BJ (cell line): Measurements from ENCODE around the gene KLHL35. TPM values are rescaled to one million over a fixed set of nuclear protein-coding genes. Genes with fewer than 3 reads are reported as not detected.

Source experiments
- CTCF ChIA-PET: fragments of 350-600 bp; formaldehyde crosslinking; extraction: SDS; loops from one replicate; lab custom pipeline; 2021; ENCODE audit warnings: antibody characterized with exemption, inconsistent platforms; lab: Yijun Ruan, JAX
- POLR2A ChIA-PET: fragments of 300-600 bp; sonication (Branson Sonifier 250); formaldehyde crosslinking; extraction: SDS; loops from one replicate; lab custom pipeline; 2021; ENCODE audit warnings: antibody characterized with exemption; lab: Charles Lee
- DNase-seq: peaks from one replicate; pipeline ENCODE4 v3.0.0-alpha.2; 2011; ENCODE audit warnings: low read depth
- H3K27me3 ChIP-seq: 2 replicates; pipeline ENCODE4 v1.6.0; 2011; ENCODE audit warnings: low read length; ENCODE audit not compliant: control insufficient read depth, insufficient read depth
- H3K36me3 ChIP-seq: 2 replicates; pipeline ENCODE4 v1.5.1; 2011; ENCODE audit warnings: low read length; ENCODE audit not compliant: control insufficient read depth, insufficient read depth
- H3K4me3 ChIP-seq: 2 replicates; pipeline ENCODE4 v1.5.1; 2011; ENCODE audit warnings: low read depth, mild to moderate bottlenecking, control low read depth, low read length
- polyA plus RNA-seq: library from polyadenylated mRNA; depleted of rRNA; stranded (reverse); fragments of >200 nt; gene quantifications from 2 replicates; pipeline ENCODE4 v1.2.3, GENCODE V29; 2011
- TF ChIP-seq, protein P1 (sequence below): IDR thresholded peaks from 2 replicates; pipeline ENCODE4 v1.5.1; 2011; ENCODE audit warnings: low read depth, mild to moderate bottlenecking, control low read depth, inconsistent platforms, low read length, moderate library complexity; ENCODE audit not compliant: insufficient read depth

The KLHL35 gene
- polyA plus RNA-seq, 1 experiment, result 3.1 TPM

DNA sequence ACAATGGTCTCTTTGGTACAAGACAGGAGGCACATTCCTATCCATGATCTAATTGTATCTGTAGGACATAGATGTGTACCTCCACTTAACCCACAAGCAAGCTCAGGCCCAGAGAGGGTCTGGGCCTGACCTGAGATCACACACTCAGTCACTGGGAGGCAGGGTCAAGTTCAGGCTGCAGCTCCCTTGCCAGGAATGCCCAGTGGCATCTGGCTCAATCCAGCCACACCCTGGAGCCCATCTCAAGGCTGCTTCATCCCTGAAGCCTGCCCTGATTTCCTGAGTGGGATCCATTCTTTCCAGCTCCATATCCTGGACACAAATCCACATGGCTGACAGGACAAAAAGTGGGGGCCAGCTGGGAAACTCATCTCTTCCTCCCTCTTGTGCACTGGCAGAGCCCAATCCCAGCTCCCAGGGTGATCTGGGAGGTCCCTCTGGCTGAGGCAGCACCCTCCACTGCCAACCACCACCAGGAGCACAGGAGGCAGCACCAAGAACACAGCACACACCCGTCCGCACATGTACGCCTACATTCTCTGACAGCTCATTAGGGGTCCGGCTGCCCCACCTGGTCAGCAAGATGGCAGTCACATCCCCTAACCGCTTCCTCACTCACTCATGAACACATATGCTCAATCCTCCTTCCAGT lies 39.2 kb upstream of the KLHL35 start:
- no peaks in the 10 kb centered on the region for H3K27me3 ChIP-seq
- ChIA-PET POLR2A (no interaction called here), CTCF (no interaction called here)
- H3K4me3 ChIP-seq, result no peak overlapping the region
- H3K36me3 ChIP-seq, result no peaks in the 10 kb centered on the region; the same call in 1 of the 2 replicates
- TF ChIP-seq, protein P1, sequence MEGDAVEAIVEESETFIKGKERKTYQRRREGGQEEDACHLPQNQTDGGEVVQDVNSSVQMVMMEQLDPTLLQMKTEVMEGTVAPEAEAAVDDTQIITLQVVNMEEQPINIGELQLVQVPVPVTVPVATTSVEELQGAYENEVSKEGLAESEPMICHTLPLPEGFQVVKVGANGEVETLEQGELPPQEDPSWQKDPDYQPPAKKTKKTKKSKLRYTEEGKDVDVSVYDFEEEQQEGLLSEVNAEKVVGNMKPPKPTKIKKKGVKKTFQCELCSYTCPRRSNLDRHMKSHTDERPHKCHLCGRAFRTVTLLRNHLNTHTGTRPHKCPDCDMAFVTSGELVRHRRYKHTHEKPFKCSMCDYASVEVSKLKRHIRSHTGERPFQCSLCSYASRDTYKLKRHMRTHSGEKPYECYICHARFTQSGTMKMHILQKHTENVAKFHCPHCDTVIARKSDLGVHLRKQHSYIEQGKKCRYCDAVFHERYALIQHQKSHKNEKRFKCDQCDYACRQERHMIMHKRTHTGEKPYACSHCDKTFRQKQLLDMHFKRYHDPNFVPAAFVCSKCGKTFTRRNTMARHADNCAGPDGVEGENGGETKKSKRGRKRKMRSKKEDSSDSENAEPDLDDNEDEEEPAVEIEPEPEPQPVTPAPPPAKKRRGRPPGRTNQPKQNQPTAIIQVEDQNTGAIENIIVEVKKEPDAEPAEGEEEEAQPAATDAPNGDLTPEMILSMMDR, result no peak
- DNase-seq, result no peak

DNA sequence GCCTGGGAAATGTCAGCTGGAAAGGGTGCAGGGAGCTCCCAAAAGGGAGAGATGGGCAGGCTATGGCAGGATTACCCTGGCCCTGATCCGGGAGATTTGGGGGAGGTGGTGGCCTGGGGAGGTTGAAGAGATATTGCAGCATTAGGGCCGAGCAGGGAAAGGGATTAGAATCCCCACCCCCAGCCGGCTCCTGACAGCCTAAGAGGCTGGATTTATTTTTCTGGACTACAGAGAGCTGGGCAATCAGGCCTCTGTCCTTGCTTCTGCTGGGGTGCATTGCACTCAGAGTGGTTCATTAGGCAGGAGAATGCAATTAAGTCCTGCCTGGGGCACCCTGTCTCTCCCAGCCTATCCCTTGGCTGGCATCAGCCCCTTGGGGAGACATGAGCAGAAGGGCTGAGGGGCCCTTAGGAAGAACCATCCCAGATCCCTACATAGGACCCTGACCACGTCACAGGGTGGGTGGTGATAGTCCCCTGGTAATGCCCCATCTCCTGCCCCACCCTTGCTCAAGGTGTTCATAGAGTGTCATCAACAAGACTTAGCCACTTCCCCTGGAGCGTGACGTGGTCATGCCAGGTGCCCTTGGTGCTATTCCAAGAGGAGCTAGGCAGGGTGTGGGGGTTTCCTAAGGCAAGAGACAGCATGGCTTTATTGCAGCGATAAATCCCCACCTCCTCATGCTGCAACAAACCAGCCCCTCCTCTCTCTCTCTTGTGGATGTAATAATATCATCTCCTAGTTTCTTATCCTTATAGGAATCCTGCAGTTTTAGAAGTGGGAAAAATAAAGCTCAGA lies 38.4 kb upstream of the KLHL35 start:
- no peak for DNase-seq
- CTCF ChIA-PET, result interaction anchor here (0.7 to 1.2 kb wide), 2 partner anchors 11 to 24 kb away, joined by 3 read pairs; no protein-coding TSS in a partner anchor
- Histone ChIP-seq H3K4me3 (no peak overlapping the region), H3K27me3 (no peaks in the 10 kb centered on the region), H3K36me3 (no peaks in the 10 kb centered on the region)
- POLR2A ChIA-PET, result no interaction called here
- TF ChIP-seq, protein P1, result no peak

DNA sequence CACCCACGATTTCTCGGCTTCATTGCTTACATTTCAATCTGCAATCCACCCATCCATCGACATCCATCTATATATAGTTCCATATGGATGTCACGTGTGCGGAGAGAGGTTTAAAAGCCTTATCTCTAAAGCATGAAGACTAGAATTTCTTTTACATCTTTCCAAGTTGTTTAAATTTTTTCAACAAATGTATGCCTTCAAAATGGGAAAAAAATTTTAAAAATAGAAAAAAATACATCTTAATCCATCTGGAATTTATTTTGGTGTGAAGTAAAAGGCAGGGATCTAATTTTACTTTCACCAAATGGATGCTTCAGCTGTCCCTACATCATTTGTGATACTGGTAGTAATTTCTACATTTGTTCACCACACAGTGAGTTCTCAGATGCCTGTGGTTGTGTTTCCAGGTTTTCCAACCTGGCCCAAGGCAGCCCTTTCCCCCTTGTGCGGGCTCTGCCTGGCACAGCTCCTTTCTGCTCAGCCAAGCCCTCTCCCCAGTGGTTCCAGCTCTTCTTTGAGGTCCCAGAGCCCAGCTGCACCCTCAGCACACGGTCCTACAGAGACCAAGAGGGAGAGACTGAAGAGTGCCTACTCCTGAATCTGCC lies 37.6 kb upstream of the KLHL35 start:
- Histone ChIP-seq H3K36me3 (no peaks in the 10 kb centered on the region), H3K27me3 (no peaks in the 10 kb centered on the region), H3K4me3 (no peak overlapping the region)
- DNase-seq, result no peak
- ChIA-PET POLR2A (no interaction called here), CTCF (interaction anchor here (0.7 to 1.2 kb wide), 2 partner anchors 10 to 25 kb away, joined by 3 read pairs; no protein-coding TSS in a partner anchor)
- TF ChIP-seq, protein P1, result no peak

DNA sequence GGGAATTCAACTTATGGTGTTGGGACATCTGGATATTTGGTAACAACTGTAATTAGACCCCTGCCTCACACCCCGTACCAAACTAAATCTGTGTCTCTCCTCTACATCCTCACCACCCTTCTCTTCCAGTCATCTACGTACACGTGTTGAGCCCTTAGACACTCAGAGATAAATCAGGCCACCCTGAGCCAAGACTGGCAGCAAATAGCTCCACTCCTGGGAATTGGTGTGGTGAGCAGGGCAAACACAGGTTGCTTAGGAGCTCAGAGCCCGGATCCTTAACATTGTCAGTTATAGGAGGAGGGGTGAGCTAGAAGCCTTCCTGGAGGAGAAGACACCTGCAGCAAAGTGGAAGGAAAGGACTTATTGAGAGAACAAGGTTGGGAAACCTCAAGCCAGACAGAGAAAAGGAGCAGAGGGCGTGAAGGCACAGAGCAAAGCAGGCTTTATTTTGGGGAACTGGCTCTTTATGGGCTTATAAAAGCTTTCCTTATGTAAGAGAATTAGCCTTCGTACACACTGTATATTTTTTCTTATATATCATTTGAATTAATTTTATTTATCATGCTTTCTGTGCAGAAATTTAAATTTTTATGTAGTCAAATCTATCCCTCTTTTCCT lies 36.9 kb upstream of the KLHL35 start:
- Histone ChIP-seq H3K4me3 (no peak overlapping the region), H3K36me3 (no peaks in the 10 kb centered on the region), H3K27me3 (no peaks in the 10 kb centered on the region)
- ChIA-PET CTCF (interaction anchor here (1.2 to 1.6 kb wide), 2 partner anchors 26 kb away, joined by 3 read pairs; no protein-coding TSS in a partner anchor), POLR2A (no interaction called here)
- TF ChIP-seq, protein P1, result no peak
- DNase-seq, result no peak
